AG08395 (cell line): Measurements from ENCODE around the gene SMARCB1.

ENCODE experiments used
- DNase-seq: peaks from one replicate; pipeline ENCODE4 v3.0.0; 2012; ENCODE audit warnings: mixed read lengths, low spot score

Gene SMARCB1

DNA sequence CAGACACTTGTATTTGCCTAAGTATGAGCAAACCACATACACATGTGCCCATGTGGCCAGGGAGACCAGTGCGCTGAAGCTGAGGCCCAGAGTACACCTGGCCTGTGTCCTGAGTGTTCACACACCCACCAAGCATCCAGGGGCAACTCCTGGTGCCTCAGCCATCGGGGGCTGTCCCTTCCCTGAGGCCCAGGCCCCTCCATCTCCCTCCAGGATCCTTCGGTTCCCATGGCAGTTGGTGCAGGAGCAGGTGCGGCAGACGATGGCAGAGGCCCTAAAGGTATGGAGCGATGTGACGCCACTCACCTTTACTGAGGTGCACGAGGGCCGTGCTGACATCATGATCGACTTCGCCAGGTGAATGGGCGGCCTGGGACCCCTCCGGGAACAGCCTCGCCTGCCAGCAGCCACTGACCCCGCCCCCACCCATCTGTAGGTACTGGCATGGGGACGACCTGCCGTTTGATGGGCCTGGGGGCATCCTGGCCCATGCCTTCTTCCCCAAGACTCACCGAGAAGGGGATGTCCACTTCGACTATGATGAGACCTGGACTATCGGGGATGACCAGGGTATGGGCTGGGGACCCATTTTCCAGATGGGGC, 6.5 kb upstream of the SMARCB1 start:
- no peak for DNase-seq

GRCh38 chr22:23781065-23781464, 5.7 kb upstream of the SMARCB1 start:
- no peak for DNase-seq

DNA sequence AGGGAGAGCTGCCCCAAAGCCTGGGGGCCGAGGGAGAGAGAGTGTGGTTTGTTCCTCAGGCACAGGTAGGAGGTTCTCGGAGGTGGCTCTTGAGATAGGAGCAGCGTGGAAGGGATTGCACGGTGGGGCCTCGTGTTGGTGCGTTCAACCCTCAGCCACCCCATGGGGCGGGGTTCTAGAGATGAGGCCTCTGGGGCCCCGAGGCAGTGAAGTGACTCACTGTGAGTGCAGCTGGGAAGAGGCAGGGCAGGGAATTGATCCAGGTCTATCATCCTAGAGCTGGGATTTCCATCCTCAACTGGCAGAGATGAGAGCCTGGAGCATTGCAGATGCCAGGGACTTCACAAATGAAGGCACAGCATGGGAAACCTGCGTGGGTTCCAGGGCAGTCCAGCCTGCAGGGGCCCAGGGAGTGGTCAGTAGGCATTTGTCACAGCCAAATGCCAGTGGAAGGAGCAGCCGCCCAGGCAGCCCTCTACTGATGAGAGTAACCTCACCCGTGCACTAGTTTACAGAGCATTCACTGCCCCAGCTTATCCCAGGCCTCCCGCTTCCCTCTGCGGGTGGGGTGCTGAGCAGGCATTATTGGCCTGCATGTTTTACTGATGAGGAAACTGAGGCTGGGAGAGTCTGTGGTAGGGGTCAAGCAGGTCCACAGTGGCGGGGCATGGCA, 5.1 kb upstream of the SMARCB1 start:
- peak; percentile 89 for DNase-seq

DNA sequence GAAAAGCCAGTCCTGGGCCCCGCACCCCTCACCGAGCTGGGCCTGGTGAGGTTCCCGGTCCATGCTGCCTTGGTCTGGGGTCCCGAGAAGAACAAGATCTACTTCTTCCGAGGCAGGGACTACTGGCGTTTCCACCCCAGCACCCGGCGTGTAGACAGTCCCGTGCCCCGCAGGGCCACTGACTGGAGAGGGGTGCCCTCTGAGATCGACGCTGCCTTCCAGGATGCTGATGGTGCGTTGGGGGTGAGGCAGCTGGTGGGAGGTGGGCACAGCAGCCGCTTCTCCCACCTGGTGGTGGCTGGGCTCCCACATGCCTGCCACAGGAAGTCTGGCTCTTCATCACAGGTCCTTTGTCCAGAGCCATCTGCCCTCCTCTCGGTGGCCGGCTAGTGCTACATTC, 4.5 kb upstream of the SMARCB1 start:
- DNase-seq = no peak

DNA sequence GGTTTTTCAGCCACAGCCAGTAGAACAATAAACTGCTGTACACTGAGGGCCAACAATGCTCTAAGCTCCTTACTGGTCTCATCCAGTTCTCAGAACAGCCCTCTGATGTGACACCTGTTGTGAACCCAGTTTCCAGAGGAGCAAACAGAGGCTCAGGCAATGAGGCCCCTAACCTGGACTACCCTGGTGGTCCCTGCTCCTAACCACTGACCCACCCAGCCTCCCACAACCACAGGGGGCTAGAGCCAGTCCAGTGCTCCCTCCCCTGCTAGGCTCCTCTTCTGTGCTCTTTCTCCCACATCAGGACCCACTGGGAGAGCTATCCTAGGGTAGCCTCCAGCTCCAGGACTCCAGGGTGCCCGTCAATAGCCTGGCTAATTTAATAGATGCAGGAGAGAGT, 4.1 kb upstream of the SMARCB1 start:
- no peak for DNase-seq

DNA sequence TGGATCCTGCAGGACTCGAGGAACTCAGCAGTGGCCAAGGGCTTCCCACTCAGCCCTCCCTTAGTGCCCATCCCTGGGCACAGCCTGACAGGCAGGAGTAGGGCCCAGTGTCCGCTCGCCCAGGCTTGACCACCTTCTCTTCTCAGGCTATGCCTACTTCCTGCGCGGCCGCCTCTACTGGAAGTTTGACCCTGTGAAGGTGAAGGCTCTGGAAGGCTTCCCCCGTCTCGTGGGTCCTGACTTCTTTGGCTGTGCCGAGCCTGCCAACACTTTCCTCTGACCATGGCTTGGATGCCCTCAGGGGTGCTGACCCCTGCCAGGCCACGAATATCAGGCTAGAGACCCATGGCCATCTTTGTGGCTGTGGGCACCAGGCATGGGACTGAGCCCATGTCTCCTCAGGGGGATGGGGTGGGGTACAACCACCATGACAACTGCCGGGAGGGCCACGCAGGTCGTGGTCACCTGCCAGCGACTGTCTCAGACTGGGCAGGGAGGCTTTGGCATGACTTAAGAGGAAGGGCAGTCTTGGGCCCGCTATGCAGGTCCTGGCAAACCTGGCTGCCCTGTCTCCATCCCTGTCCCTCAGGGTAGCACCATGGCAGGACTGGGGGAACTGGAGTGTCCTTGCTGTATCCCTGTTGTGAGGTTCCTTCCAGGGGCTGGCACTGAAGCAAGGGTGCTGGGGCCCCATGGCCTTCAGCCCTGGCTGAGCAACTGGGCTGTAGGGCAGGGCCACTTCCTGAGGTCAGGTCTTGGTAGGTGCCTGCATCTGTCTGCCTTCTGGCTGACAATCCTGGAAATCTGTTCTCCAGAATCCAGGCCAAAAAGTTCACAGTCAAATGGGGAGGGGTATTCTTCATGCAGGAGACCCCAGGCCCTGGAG, 3.3 kb upstream of the SMARCB1 start:
- DNase-seq = no peak

DNA sequence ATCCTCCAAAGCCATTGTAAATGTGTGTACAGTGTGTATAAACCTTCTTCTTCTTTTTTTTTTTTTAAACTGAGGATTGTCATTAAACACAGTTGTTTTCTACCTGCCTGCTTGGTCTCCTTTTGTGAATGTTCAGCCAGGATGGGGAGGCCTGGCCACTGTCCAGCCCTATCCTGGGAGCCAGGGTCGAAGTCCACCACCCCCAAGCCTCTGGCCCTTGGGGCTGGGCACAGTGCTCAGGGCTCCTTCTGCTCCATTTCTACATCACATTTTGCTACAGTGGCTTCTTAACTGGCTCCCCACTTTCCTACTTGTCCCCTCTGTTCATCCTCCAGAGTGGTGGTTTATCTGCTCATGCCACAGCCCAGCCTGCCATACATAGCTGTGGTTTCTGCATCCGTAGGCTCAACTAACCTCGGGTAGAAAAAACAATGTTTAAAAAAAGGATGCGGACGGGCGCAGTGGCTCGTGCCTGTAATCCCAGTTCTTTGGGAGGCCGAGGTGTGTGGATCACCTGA, 2.5 kb upstream of the SMARCB1 start:
- DNase-seq = peak; percentile 19

DNA sequence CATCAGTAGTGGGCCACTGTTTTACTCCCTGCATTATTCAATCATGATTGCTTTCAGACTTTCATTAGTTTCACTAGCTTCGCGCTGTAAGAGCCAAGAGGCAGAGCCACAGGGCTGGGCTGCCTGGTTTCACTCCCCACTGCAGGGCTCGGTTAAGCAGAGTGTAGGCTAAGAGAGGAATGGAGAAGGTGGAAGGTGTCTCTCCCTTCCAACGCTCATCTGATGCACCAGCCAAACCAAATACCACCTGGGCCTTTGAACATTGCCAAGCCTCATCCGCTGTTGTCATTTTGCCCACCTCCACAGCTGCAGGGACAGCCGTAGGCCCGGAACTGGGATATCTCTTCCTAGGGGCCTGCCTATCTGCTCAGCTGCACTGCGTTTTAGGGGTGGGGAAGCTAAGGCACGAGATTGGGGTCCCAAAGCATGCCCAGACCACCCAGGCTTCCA, 480 bp upstream of the SMARCB1 start:
- DNase-seq = no peak

DNA sequence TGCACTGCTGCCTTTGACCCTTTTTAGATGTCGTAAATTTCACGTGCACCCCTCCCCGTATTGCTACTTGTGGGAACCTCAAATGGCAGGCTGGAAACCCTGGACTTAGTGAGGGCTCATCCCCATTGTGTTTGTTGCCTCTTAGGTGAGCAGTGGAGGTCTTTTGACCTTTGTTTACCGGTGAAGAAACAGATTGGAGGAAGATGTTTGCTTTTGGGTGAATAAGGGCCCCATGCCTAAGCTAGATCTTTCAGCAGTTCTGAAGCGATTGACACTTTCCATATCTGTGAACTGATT, 782 bp downstream of the SMARCB1 start:
- no peak for DNase-seq

DNA sequence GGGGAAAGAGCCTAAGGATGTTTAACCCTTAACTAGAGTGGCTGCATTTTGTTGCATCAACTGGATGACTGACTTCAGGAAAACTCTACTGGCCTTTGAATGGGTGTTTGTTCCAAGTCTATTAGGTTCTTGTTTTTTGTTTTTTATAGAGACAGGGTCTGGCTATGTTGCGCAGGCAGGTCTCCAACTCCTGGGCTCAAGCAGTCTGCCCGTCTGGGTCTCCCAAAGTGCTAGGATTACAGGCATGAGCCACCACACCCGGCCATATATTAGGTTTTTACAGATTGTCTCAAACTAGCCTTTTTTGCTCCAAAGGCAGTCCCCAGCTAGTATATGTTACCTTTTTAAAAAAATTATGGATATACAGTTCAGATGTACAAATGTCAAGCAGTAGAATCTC, 1.1 kb downstream of the SMARCB1 start:
- no peak for DNase-seq

DNA sequence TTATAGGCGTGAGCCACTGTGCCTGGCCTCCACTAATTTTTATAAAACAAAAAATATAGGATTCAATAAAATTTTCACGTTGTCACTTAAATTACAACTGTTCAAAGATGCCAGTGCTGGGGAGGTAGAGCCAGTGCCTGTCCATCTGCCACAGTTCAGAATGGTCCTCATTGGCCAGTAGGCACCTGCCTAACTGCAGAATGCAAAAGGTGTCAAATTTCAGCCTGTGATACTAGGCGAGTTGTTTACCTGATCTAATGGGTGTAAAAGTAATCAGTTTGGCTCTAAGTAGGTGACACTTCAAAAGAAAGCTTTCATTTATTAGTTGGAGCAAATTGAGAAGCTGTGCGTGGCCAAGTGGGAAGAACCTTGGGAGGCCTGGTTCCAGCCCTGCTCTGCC, 2.4 kb downstream of the SMARCB1 start:
- no peak for DNase-seq

GRCh38 chr22:23789638-23790037, 2.9 kb downstream of the SMARCB1 start:
- DNase-seq = no peak

DNA sequence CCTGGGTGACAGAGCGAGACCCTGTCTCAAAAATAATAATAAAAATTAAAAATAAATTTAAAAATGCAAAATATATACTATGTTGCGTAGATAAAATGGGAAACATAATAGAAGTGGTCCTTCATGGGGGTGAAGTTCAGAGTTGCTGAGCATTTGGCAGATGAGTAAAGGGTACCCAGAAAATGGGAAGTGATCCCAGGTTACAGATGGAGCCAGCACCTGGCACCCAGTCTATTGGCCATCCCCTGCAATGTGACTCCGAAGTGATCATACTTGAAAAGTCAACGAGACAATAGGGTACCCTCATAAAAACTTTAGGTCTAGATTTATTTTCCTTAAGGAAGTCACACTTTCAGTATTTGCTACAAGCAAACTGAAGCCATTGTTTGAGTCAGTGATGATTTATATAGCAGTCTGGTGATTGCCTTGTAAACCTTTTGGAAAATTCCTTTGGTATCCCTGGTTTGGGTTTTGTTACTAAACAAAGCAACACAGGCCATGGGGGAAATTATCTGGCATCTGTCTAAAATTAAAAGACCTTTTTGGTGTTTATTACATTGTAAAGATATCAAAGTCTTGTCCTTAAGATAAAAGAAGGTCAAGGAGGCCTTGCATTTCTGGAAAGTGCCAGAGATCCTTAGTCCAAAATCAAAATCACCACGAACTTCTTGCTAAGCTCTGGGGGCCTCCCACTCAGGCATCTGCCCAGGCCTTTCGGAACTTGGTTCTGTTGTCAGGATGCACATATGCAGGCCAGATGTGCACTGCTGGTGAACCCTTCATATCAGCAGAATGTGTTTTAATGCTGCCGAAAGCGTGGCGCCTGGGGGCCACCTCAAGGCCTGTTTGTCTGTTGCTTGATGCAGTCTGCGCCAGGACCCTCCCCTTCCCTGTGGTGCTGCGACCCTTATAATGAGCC, 4.3 kb downstream of the SMARCB1 start:
- peak; percentile 71 for DNase-seq

- DNase-seq = no peak
Observed at GRCh38 chr22:23791738-23792645, 5.2 kb downstream of the SMARCB1 start.

DNA sequence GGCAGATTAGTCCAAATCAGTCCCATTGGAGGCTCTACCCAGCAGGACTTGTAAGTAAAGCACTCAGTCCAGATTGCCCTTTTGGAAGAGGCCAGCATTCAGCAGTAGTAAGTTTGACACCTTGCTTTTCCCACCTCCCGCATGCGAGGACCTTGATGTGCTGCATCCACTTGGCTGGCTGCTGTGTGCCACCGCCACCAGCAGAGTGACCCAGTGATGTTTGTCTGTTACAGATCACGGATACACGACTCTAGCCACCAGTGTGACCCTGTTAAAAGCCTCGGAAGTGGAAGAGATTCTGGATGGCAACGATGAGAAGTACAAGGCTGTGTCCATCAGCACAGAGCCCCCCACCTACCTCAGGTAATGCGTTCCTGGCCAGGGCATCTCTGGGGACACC, 6.6 kb downstream of the SMARCB1 start:
- DNase-seq = no peak

DNA sequence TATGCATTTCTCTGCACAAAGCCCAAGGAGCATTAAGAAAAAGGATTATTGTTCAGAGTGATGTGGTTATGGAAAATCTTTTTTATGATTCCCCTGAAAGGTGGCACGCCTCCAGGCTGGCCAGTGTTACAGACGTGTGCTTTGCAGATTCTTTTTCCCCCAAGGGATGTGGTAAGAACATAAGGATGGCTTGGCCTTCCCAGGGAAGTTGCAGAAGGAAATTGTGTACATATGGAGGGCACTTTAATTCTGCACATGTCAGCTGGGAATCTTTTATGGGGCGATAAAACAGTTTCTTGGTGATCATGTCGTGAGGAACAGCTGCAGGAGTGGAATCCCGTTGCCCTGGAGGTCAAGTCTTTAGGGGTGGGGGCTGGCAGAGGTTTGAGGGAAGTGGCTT, 9.7 kb downstream of the SMARCB1 start:
- peak; percentile 26 for DNase-seq

GRCh38 chr22:23800297-23801237, 13.8 kb downstream of the SMARCB1 start:
- no peak for DNase-seq

GRCh38 chr22:23801238-23801821, 14.6 kb downstream of the SMARCB1 start:
- DNase-seq = no peak

GRCh38 chr22:23801886-23802377, 15.2 kb downstream of the SMARCB1 start:
- no peak for DNase-seq
